ENCODE measurements around the gene PALM. TPM values are rescaled to one million over a fixed set of nuclear protein-coding genes. Genes with fewer than 3 reads are reported as not detected.

The PALM gene
- total RNA-seq, 1 donor from 2014 or later = 87.1 TPM

DNA sequence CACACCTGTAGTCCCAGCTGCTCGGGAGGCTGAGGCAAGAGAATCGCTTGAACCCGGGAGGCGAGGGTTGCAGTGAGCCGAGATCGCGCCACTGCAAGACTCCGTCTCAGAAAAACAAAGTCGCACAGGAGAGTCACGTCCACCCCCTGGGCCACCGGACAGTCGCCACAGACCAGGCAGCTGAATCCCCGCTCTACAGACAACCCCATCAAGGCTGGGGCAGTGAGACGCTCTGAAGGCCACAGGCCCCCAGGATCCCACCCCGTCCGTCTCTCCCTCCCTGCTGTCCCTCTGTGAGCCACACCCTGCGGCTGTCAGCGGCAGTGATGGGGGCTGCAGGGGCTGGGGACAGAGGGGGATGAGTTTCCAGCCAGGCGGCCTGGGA lies 73.1 kb downstream of the PALM start:
- H3K27me3 Mint-ChIP-seq (ENCODE audit: low read depth) = no peaks in the 10 kb centered on the region
- H3K9me3 Mint-ChIP-seq = no peaks in the 10 kb centered on the region
- H3K4me1 Mint-ChIP-seq = peaks cover 22% of the 10 kb centered on the region
- no peaks in the 10 kb centered on the region for H3K36me3 Mint-ChIP-seq
- H3K27ac Mint-ChIP-seq = peak overlapping the region; percentile 97
- TF ChIP-seq, protein P1, sequence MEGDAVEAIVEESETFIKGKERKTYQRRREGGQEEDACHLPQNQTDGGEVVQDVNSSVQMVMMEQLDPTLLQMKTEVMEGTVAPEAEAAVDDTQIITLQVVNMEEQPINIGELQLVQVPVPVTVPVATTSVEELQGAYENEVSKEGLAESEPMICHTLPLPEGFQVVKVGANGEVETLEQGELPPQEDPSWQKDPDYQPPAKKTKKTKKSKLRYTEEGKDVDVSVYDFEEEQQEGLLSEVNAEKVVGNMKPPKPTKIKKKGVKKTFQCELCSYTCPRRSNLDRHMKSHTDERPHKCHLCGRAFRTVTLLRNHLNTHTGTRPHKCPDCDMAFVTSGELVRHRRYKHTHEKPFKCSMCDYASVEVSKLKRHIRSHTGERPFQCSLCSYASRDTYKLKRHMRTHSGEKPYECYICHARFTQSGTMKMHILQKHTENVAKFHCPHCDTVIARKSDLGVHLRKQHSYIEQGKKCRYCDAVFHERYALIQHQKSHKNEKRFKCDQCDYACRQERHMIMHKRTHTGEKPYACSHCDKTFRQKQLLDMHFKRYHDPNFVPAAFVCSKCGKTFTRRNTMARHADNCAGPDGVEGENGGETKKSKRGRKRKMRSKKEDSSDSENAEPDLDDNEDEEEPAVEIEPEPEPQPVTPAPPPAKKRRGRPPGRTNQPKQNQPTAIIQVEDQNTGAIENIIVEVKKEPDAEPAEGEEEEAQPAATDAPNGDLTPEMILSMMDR (IDR thresholded peaks at IDR 0.05; ENCODE audit: unreplicated experiment) = no peak
- H3K4me3 Mint-ChIP-seq = no peak overlapping the region
- DNase-seq (ENCODE audit: low spot score in 2 of 2, unreplicated experiment in 2 of 2) = no peak

DNA sequence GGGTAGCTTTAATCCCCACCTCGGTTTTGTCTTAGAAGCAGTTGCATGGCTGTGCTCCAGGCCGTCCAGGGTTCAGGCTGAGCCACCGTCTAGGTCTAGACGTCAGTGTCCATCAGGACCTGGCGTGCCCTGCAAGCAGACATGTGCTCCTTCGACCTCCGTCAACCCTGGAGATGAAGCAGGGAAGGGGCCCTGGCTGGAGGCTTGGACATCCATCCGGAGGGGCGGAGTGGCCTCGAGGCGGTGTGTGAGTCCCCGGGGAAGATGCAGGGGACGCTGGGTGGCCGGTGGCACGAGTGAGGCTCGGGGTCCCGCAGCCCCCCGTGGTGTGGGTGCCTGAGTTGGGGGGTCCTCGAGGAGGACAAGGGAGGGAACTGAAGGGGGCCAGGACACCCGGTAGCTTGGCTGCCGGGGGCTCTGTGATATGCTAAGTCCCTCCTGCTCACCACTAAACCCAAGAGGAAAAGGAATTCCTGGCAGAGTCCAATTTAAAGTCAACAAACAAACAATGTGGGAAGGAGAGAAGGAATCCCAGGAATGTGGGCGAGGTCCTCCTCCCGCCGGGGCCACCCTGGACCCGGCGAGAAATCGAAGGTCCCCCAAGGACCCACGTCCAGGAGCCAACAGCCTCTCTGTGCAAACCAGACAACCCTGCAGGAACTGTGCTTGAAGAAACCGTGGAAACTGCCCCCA lies 73.6 kb downstream of the PALM start:
- Mint-ChIP-seq H3K4me1 (peaks cover 22% of the 10 kb centered on the region), H3K36me3 (no peaks in the 10 kb centered on the region), H3K27ac (peak overlapping the region; percentile 97), H3K27me3 (ENCODE audit: low read depth) (no peaks in the 10 kb centered on the region), H3K4me3 (peak overlapping the region; percentile 64), H3K9me3 (no peaks in the 10 kb centered on the region)
- DNase-seq (ENCODE audit: low spot score in 2 of 2, unreplicated experiment in 2 of 2) = no peak
- TF ChIP-seq, protein P1 (IDR thresholded peaks at IDR 0.05; ENCODE audit: unreplicated experiment) = no peak

DNA sequence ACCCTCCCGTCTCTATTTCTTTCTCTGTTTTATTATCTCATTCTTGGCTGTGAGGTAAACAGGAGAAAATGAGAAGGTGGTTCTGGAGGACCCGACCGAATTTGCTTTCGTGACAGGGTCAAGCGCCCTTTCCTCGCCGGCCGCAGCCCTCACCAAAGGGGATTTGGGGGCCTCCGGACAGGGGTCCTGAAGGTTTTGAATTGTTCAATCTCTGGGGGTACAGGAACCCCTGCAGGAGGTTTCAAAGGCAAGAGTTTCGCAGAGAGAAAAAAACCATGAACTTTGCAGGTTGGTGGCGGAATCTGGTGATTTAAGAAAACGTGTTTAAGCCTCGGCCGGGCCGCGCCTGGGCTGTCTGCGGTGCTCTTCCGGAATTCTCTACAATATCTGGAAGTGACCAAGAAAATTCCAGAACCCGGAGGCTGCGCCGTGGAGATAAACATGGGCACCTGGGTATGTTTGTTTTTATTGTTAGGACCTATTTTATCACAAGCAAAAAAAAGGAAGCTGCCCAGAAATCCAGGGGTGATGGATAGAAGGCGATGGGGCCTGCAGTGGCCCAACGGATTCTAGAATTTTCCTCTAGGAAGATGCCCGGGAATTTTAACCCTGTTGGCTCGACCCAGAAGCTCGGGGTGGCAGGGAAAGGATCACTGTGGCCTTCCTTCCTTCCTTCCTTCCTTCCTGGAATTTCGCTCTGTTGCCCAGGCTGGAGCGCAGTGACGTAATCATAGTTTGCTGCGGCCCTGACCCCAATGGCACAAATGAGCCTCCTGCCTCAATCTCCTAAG lies 74.3 kb downstream of the PALM start:
- Mint-ChIP-seq H3K27ac (peak overlapping the region; percentile 97), H3K9me3 (no peaks in the 10 kb centered on the region), H3K4me1 (peaks cover 22% of the 10 kb centered on the region), H3K27me3 (ENCODE audit: low read depth) (no peaks in the 10 kb centered on the region), H3K36me3 (no peaks in the 10 kb centered on the region), H3K4me3 (peak overlapping the region; percentile 64)
- DNase-seq (ENCODE audit: low spot score in 2 of 2, unreplicated experiment in 2 of 2) = no peak
- TF ChIP-seq, protein P1 (IDR thresholded peaks at IDR 0.05; ENCODE audit: unreplicated experiment) = no peak

DNA sequence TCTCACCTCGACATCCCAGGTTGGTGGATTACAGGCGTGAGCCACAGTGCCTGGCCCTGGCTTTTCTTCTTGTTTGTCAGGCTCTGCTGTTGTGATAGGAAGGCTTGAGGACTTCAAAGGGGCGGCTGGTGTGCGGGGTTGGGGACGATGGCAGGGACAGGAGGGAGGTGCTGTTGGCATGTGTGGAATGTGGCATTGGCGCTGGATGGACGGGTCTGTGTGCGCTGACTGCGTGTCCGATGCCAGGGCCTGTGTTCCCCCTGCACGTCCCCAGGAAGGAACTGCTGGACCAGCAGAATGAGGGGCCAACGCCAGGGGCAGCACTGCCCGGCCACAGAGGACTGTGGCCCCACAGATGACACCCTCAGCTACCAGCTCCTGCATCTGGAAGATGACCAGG lies 75.8 kb downstream of the PALM start:
- no peaks in the 10 kb centered on the region for H3K27me3 Mint-ChIP-seq (ENCODE audit: low read depth)
- H3K27ac Mint-ChIP-seq = peak overlapping the region; percentile 85

DNA sequence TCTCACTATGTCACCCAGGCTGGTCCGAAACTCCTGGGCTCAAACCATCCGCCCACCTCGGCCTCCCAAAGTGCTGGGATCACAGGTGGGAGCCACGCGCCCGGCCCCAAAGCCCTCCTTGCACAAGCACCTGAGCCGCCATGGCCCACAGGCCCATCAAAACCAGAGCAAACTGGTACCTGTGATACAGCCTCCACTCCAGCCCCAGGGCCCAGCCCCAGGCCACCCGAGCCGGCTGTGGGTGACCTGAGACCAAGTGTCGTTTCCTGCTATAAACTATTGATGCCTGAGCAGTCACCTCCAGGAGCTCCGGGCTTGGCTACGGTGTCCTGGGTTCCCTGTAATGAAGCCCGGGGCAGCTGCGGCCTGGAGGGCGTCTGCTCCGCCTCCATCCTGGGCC lies 78.8 kb downstream of the PALM start:
- DNase-seq (ENCODE audit: low spot score in 2 of 2, unreplicated experiment in 2 of 2) = no peak
- Mint-ChIP-seq H3K27ac (no peak overlapping the region), H3K27me3 (ENCODE audit: low read depth) (no peaks in the 10 kb centered on the region), H3K9me3 (no peaks in the 10 kb centered on the region), H3K36me3 (no peaks in the 10 kb centered on the region), H3K4me1 (peaks cover 35% of the 10 kb centered on the region), H3K4me3 (no peak overlapping the region)
- TF ChIP-seq, protein P1 (IDR thresholded peaks at IDR 0.05; ENCODE audit: unreplicated experiment) = no peak

More for the DNA sequence above, 75.8 kb downstream of the PALM start:
- DNase-seq (ENCODE audit: low spot score in 2 of 2, unreplicated experiment in 2 of 2) = no peak
- TF ChIP-seq, protein P1 (IDR thresholded peaks at IDR 0.05; ENCODE audit: unreplicated experiment) = no peak
- peaks cover 26% of the 10 kb centered on the region for H3K4me1 Mint-ChIP-seq
- no peaks in the 10 kb centered on the region for H3K9me3 Mint-ChIP-seq
- no peaks in the 10 kb centered on the region for H3K36me3 Mint-ChIP-seq
- H3K4me3 Mint-ChIP-seq = peak overlapping the region; percentile 15

Measured in mesothelial cell of epicardium (in vitro differentiated cells).